LNCAP (cell line): ENCODE measurements around the gene RHBDD3.

Experiments
- TF ChIP-seq, protein P1 (sequence below): fragments of 450-650 bp; IDR thresholded peaks from 2 replicates; pipeline ENCODE4 v1.5.1; 2017; ENCODE audit warnings: mild to moderate bottlenecking

RHBDD3 gene

DNA sequence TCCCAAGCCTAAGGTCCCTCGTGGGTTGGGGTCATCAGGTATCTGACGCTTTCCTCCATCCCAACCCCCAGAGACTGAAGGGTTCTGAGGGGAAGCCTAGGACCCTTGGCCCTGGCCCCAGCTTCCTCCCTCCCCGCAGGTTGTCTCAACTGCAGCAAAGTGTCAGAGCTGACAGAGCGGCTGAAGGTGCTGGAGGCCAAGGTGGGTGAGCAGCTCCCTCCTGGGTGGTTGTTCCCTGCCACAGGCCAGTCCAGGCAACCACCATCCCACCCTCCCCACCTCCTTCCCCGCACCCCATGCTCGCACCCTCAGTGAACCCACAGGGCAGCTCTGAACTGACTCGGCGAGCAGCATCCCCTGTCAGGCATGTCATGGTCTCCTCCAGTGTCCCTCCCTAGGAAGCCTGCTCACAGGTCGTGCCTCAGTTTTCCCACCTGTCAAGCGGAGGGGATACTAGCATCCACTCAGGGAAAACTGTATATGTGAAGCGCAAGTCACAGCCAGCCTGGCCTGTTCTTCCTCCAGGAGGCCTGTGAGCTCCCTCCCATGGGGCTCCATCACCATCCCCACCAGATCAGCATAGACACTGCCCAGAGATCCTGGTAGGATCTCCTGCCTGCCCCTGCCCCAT lies 41.3 kb downstream of the RHBDD3 start:
- TF ChIP-seq, protein P1, sequence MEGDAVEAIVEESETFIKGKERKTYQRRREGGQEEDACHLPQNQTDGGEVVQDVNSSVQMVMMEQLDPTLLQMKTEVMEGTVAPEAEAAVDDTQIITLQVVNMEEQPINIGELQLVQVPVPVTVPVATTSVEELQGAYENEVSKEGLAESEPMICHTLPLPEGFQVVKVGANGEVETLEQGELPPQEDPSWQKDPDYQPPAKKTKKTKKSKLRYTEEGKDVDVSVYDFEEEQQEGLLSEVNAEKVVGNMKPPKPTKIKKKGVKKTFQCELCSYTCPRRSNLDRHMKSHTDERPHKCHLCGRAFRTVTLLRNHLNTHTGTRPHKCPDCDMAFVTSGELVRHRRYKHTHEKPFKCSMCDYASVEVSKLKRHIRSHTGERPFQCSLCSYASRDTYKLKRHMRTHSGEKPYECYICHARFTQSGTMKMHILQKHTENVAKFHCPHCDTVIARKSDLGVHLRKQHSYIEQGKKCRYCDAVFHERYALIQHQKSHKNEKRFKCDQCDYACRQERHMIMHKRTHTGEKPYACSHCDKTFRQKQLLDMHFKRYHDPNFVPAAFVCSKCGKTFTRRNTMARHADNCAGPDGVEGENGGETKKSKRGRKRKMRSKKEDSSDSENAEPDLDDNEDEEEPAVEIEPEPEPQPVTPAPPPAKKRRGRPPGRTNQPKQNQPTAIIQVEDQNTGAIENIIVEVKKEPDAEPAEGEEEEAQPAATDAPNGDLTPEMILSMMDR = no peak

DNA sequence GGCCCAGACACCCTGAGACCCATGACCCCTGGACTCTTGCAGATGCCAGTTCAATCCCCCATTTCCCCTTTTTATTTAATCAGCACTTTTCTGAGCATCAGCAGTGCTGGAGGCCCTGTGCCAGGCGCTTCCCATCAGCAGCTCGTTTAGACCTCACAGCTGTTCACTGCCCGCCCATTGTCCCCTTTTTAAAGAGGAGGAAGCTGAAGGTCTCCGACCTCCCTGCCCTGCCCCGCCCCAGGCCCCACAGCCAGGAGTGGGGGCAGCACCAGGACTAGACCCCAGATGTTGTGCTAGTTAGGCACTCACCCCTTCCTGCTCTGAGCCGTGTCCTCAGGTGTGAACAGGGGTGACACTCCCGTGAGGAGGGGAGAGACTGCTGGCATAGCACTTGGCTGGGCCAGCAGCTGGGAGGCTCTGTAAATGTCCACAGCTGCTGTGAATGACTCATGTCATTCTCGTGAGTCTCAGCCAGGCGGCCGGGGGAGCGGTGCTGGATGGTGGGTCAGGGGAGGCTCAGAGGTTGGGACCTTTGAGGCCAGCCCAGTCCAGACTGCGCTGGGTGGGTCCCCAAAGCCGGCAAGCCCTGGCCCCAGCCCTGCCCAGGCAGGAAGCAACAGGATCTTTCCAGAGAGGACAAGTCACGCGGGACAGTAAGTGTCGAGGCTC lies 42.2 kb downstream of the RHBDD3 start:
- TF ChIP-seq, protein P1 = no peak

DNA sequence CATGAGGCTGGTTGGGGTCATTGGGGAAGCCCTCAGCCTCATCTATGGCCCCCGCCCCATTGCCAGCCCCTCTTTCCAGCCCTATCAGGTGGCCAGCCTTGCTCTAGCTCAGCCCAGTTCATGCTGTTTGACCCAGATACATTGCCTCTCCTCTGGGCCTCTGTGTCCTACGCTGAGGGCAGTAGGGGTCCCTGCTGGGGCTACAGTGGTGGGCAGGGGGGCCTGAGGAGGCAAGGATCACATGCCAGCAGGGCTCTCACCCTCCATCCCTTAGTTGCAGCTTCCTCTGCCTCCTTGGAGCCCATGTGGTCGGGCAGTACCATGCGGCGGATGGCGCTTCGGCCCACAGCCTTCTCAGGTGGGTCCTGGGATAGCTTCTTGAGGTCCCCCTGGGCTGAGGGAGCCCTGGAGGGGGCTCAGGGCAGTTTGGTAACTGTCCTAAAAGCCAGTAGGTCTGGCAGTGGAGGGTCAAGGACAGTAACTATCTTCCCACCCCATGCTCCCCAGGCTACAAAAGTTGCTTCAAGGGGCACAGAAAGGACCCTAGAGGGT lies 42.8 kb downstream of the RHBDD3 start:
- TF ChIP-seq, protein P1 = no peak

DNA sequence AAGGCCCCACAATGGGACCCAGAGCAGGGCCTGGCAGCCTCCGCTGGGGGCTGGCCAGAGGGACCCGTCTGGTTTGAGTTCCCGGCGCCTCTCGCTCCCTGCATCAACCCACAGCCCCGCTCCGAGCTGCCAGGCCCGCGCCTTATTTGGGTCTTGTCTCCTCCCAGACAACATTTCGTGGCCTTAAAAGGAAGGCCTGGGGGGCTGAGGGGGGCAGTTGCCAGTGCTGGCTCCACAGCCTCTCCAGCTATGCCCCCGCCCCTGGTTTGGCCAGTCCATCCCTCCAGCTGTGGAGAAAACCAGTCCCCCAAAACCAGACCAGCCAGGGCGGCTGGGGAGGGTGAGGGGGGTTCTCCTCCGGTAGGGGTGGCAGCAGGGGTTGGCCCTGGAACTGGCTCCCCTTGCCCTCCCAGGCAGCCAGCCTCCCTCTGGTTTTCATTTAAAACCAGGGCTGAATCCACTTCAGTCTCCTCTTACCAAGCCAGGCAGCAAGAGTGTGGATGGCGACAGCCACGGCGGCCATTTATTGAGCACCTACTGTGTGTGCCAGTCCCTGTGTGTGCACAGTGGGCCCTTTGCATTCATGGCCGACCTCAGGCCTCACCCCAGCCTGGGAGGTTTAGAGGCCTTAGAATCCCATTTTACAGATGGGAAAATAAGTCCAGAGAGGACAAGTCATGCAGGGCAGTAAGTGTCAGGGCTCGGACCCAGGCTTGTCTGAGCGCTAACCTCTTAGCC lies 43.5 kb downstream of the RHBDD3 start:
- TF ChIP-seq, protein P1 = no peak

DNA sequence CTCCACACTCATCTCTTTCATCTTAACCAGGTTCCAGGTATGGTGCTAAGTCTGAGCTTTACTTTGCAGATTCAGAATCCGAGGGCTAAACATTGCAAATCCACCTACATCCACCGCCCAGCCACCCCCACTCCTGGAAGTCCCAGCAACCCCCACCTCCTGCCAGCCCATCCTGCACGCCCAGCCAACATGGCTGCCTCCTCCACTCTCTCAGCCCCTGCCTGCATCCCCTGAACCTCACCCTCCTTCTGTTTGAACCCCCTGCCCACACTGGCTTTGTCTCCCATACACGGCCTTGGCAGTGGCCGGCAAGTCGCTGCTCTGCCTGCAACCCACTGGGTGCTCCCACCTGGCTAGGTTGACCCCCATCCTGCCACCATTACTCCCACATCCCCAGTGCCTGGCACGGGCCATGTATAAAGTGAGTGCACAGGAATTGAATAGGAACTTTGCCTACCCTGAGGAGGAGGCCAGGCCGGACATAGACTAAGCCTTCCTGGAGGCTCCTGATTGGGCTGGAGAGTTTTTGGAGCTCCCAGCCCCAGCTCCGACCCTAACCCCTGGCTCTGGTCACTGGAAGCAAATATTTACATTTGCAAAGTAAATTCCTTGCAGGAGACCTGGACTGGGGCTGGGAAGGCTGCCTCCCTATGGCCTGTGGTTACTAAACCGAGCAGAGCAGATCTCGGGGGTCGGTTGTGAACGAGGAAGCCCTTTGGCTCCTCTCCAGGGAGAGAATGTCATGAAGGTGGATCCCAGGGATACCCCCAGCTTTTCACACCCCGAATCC lies 47.7 kb downstream of the RHBDD3 start:
- TF ChIP-seq, protein P1 = no peak

DNA sequence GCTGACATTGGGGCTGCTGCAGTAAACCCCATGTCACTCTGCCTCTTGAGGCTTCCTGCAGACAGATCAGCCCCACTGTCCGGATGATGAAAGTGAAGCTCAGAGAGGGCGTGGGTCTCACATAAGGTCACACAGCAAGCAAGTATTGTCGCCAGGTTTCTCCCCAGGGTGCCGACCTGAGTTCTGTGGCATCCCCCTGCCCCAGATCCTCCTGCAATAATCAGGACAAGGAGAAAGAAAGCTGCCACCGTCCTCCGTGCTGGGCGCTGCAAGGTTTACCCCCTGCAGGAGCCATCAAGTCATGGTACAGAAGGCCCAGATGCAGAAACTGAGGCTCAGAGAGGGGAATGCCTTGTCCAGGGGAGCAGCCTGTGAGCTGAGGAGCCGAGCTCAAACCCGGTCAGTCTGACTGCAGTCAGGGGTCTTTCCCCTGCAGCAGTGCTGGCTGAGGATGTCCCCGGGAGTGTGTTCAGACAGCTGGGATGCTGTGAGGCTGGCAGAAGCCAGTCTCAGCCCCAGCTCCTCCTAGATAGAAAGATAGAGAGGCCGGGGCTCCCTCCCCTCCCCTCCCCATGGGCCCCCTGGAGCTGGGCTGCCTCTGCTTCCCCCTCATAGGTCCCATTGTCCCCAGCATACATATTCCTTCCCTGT lies 48.9 kb downstream of the RHBDD3 start:
- TF ChIP-seq, protein P1 = no peak
